DND-41 (cell line): ENCODE data around the gene NTSR2.
"Not testable (repeated sequence)": the region's sequence is repeated elsewhere in the genome, so short reads cannot be mapped to it uniquely, and the experiment has no call there.

Experiments used
- CTCF ChIP-seq: IDR thresholded peaks from 2 replicates; pipeline ENCODE4 v1.5.1; 2012; ENCODE audit warnings: borderline replicate concordance, low read length, moderate library complexity, mild to moderate bottlenecking; ENCODE audit not compliant: poor library complexity, severe bottlenecking; ENCODE audit errors: extremely low read depth
- EZH2 ChIP-seq: IDR thresholded peaks from 3 replicates; pipeline ENCODE4 v1.6.1; 2012; ENCODE audit warnings: borderline replicate concordance, low read depth, mild to moderate bottlenecking, moderate library complexity, low read length, inconsistent platforms; ENCODE audit not compliant: severe bottlenecking

- not testable (repeated sequence) for TF ChIP-seq CTCF, EZH2
These were observed 9.6 kb downstream of the NTSR2 start for GRCh38 chr2:11660396-11660795.
